Adrenal gland (tissue), 5 donors: ENCODE measurements around the gene C1orf167.

Source experiments
- CTCF ChIP-seq, 6 experiments: fragments of 450-650 bp in 4 of 6; fragments of 200-600 bp in 2 of 6; sonication (generic) in 1 of 6; IDR thresholded peaks; 1 replicate in 5 of 6; 2 replicates in 1 of 6; pipeline versions ENCODE4 v1.5.1 to v1.8.0; 2016 to 2021; ENCODE audit warnings: antibody characterized with exemption in 6 of 6, mild to moderate bottlenecking in 2 of 6, moderate library complexity in 1 of 6
- POLR2A ChIP-seq, 2 donors: fragments of 450-650 bp; IDR thresholded peaks; one replicate each; pipeline ENCODE4 v1.6.1; 2017; ENCODE audit warnings: antibody characterized with exemption in 2 of 2, mild to moderate bottlenecking in 2 of 2, moderate library complexity in 1 of 2
- donor health status: DM: no; HTN: no; CAD: no.

- TF ChIP-seq CTCF (IDR thresholded peaks at IDR 0.05): no peak
- TF ChIP-seq POLR2A (IDR thresholded peaks at IDR 0.05): no peak
Measured at GRCh38 chr1:11730429-11730891, 31.5 kb upstream of the C1orf167 start.
